Prostate gland (tissue), 2 donors: ENCODE measurements around the gene PZP. TPM values are rescaled to one million over a fixed set of nuclear protein-coding genes. Genes with fewer than 3 reads are reported as not detected.
"Not testable (repeated sequence)": the region's sequence is repeated elsewhere in the genome, so short reads cannot be mapped to it uniquely, and the experiment has no call there.

Source experiments
- DNase-seq: peaks from one replicate; pipeline ENCODE4 v3.0.0-alpha.2; 2019; ENCODE audit warnings: low spot score
- H3K27ac ChIP-seq, 2 donors: fragments of 200-600 bp; sonication (generic); 2 replicates each; pipeline ENCODE4 v1.5.1; 2017 to 2019
- H3K27me3 ChIP-seq: fragments of 200-600 bp; sonication (generic); replicated peaks from 2 replicates; pipeline ENCODE4 v1.5.1; 2019; ENCODE audit not compliant: insufficient read depth
- H3K36me3 ChIP-seq, 2 donors: fragments of 200-600 bp; sonication (generic); 1 replicate in 1 of 2; 2 replicates in 1 of 2; pipeline versions ENCODE4 v1.5.1 to v1.8.1; 2017 to 2019
- H3K4me1 ChIP-seq: fragments of 200-600 bp; sonication (generic); replicated peaks from 2 replicates; pipeline ENCODE4 v1.5.1; 2019
- H3K4me3 ChIP-seq, 2 donors: fragments of 200-600 bp; sonication (generic); 2 replicates each; pipeline ENCODE4 v1.5.1; 2017 to 2019
- H3K9me3 ChIP-seq: fragments of 200-600 bp; sonication (generic); 2 replicates; pipeline ENCODE4 v1.5.1; 2017
- POLR2A ChIP-seq: fragments of 450-650 bp; IDR thresholded peaks from one replicate; pipeline ENCODE4 v1.6.1; 2016; ENCODE audit warnings: antibody characterized with exemption, mild to moderate bottlenecking
- POLR2AphosphoS5 ChIP-seq: sonication (generic); formaldehyde crosslinking; IDR thresholded peaks from one replicate; pipeline ENCODE4 v1.6.1; 2017; ENCODE audit warnings: antibody characterized with exemption
- WGBS: methylation state at CpG from one replicate; pipeline ENCODE4 v1.1.5; 2018; 5-methylcytosine and 5-hydroxymethylcytosine counted together
- intact Hi-C: fragments of 100-400 bp; cut with DNase I; formaldehyde crosslinking; loops from one replicate; pipeline ENCODE4 v1.14.2; 2022
- total RNA-seq, 2 donors: library from RNA; depleted of rRNA; stranded (reverse); fragments of >200 nt; gene quantifications; one replicate each; pipeline ENCODE4 v1.1.0, GENCODE V29; 2016
- TF ChIP-seq, protein P1 (sequence below), 4 experiments: fragments of 200-600 bp in 2 of 4; fragments of 450-650 bp in 2 of 4; sonication (generic) in 2 of 4; IDR thresholded peaks; 1 replicate in 3 of 4; 2 replicates in 1 of 4; pipeline ENCODE4 v1.5.1; 2016 to 2019; ENCODE audit warnings: antibody characterized with exemption in 4 of 4, mild to moderate bottlenecking in 2 of 4, moderate library complexity in 2 of 4

The PZP gene
- total RNA-seq, result under 1 TPM in 1 of 2 donors, not detected in 1; 0.62 TPM

- WGBS, result 96% methylated on average over 3 of the region's 3 CpGs
- H3K9me3 ChIP-seq, result no peaks in the 10 kb centered on the region
- DNase-seq, result no peak
- H3K27me3 ChIP-seq, result no peaks in the 10 kb centered on the region
- H3K36me3 ChIP-seq, result no peaks in the 10 kb centered on the region
- intact Hi-C loops, result no loop called here
- TF ChIP-seq, protein P1, sequence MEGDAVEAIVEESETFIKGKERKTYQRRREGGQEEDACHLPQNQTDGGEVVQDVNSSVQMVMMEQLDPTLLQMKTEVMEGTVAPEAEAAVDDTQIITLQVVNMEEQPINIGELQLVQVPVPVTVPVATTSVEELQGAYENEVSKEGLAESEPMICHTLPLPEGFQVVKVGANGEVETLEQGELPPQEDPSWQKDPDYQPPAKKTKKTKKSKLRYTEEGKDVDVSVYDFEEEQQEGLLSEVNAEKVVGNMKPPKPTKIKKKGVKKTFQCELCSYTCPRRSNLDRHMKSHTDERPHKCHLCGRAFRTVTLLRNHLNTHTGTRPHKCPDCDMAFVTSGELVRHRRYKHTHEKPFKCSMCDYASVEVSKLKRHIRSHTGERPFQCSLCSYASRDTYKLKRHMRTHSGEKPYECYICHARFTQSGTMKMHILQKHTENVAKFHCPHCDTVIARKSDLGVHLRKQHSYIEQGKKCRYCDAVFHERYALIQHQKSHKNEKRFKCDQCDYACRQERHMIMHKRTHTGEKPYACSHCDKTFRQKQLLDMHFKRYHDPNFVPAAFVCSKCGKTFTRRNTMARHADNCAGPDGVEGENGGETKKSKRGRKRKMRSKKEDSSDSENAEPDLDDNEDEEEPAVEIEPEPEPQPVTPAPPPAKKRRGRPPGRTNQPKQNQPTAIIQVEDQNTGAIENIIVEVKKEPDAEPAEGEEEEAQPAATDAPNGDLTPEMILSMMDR (IDR thresholded peaks at IDR 0.05), result no peak
- TF ChIP-seq POLR2A (no peak), POLR2AphosphoS5 (no peak)
- H3K27ac ChIP-seq, result no peak within 1 kb of the TSS
- H3K4me3 ChIP-seq, result no peak within 1 kb of the TSS
- H3K4me1 ChIP-seq, result no peaks in the 10 kb centered on the region
Measured at GRCh38 chr12:9208229-9208628, at the start of gene PZP. Gene PZP (minus strand): TSS chr12:9208395. CDS start chr12:9208341, 54 bp downstream.

DNA sequence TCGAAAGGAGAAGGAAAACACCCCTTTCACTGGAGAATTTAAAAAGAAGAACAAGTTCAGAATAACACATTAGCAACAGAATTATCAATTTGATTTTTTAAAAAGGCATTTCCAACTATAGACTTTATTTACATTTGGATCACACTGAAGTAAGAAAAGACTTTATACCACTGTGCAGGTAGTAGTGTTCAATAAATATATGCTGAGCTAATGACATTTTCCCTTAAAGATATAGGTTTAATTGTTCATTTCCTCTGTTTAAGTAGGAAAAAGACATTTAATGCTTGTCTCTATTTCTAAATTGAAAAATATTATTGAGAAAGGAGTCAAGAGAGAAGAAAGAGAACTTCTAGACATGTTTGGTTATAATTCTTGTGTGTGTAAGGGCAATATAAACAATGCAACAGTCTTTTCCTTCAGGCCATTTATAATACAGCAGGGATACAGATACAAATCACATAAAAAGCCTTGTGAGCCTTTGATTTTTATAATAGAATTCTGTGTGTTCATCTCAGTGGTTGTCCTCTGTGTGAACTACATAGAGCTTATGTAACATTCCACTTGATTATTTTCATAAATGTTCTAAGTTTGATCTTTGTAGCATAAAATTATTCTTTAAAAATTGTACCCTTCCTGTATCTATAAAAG is 48.7 kb upstream of the PZP start:
- Histone ChIP-seq H3K36me3 (no peaks in the 10 kb centered on the region), H3K27me3 (no peaks in the 10 kb centered on the region), H3K4me3 (no peak overlapping the region), H3K4me1 (no peaks in the 10 kb centered on the region), H3K9me3 (no peaks in the 10 kb centered on the region), H3K27ac (no peak overlapping the region)
- WGBS, result 40% methylated on average over 1 of the region's 1 CpG
- intact Hi-C loops, result no loop called here
- TF ChIP-seq POLR2AphosphoS5 (no peak), POLR2A (no peak)
- TF ChIP-seq, protein P1 (IDR thresholded peaks at IDR 0.05), result no peak
- DNase-seq, result no peak

- no peak for DNase-seq
- Histone ChIP-seq H3K9me3 (no peaks in the 10 kb centered on the region), H3K27me3 (no peaks in the 10 kb centered on the region), H3K27ac (no peak overlapping the region), H3K4me3 (no peak overlapping the region), H3K36me3 (no peaks in the 10 kb centered on the region), H3K4me1 (no peaks in the 10 kb centered on the region)
- TF ChIP-seq POLR2A (no peak), POLR2AphosphoS5 (no peak)
- TF ChIP-seq, protein P1 (IDR thresholded peaks at IDR 0.05), result no peak
- intact Hi-C loops, result no loop called here
Measured at GRCh38 chr12:9256341-9256740, 48.1 kb upstream of the PZP start.

DNA sequence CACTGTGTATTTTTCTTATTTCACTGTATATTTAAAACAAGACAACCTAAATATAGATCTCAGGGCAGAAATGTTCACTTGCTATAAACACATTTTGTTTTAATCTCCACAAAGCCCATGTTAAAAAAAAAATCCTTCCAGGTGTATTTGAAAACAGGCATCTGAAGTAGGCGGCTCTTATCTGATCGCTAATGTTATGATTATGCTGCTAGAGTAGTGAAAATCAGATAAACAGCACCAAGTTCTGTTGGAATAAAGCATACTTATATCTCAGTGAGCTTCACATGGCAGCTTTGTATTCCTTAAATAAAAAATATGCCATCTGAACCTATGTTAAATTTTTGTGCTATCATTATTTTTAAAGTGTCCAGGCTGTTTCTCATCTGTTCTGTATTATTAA is 47.6 kb upstream of the PZP start:
- TF ChIP-seq POLR2A, result no peak
- TF ChIP-seq, protein P1 (IDR thresholded peaks at IDR 0.05), result no peak
- TF ChIP-seq POLR2AphosphoS5, result no peak

GRCh38 chr12:9253464-9253863 is 45.3 kb upstream of the PZP start:
- no peak overlapping the region for H3K4me3 ChIP-seq
- no peaks in the 10 kb centered on the region for H3K9me3 ChIP-seq
- intact Hi-C loops, result no loop called here
- no peaks in the 10 kb centered on the region for H3K4me1 ChIP-seq
- DNase-seq, result no peak
- no peaks in the 10 kb centered on the region for H3K27me3 ChIP-seq
- H3K36me3 ChIP-seq, result no peaks in the 10 kb centered on the region
- no peak overlapping the region for H3K27ac ChIP-seq
- TF ChIP-seq, protein P1 (IDR thresholded peaks at IDR 0.05), result no peak
- WGBS, result 24% methylated on average over 5 of the region's 5 CpGs

More for the DNA sequence above, 47.6 kb upstream of the PZP start:
- H3K27ac ChIP-seq, result no peak overlapping the region
- intact Hi-C loops, result no loop called here
- no peak for DNase-seq
- no peaks in the 10 kb centered on the region for H3K4me1 ChIP-seq
- no peaks in the 10 kb centered on the region for H3K27me3 ChIP-seq
- no peaks in the 10 kb centered on the region for H3K9me3 ChIP-seq
- no peaks in the 10 kb centered on the region for H3K36me3 ChIP-seq
- WGBS, result 17% methylated on average over 2 of the region's 2 CpGs
- no peak overlapping the region for H3K4me3 ChIP-seq

DNA sequence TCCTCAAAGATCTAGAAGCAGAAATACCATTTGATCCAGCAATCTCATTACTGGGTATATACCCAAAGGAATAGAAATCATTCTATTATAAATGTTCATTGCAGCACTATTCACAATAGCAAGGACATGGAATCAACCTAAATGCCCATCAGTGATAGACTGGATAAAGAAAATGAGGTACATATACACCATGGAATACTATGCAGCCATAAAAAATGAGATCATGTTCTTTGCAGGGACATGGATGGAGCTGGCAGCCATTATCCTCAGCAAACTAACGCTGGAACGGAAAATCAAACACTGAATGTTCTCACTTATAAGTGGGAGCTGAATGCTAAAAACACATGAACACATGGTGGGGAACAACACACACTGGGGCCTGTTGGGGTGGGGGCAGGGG is 44.6 kb upstream of the PZP start:
- WGBS, result 98% methylated on average over 2 of the region's 2 CpGs
- H3K27ac ChIP-seq, H3K4me1 ChIP-seq, intact Hi-C loops, H3K27me3 ChIP-seq, DNase-seq, H3K4me3 ChIP-seq, H3K36me3 ChIP-seq, H3K9me3 ChIP-seq: not testable (repeated sequence)
